GM18519 (cell line): Measurements from ENCODE around the gene CSF1.
"Not testable (repeated sequence)": the region's sequence is repeated elsewhere in the genome, so short reads cannot be mapped to it uniquely, and the experiment has no call there.

Experiments
- ATAC-seq: cut with Tn5 transposase; IDR thresholded peaks from one replicate; pipeline ENCODE4 v1.9.1; 2021; ENCODE audit warnings: mild to moderate bottlenecking, moderate library complexity; ENCODE audit not compliant: unreplicated experiment, low FRiP score

CSF1 gene

GRCh38 chr1:109910123-109910962 is at the start of gene CSF1:
TSS of gene CSF1 (plus strand) at chr1:109910849. CDS start at chr1:109911024, 175 bp downstream.
- ATAC-seq = no peak

GRCh38 chr1:109861616-109862015 is 49.0 kb upstream of the CSF1 start:
- not testable (repeated sequence) for ATAC-seq

- ATAC-seq = no peak
These were observed 47.0 kb upstream of the CSF1 start for GRCh38 chr1:109863667-109864046.

GRCh38 chr1:109864047-109864822 is 46.4 kb upstream of the CSF1 start:
- no peak for ATAC-seq

DNA sequence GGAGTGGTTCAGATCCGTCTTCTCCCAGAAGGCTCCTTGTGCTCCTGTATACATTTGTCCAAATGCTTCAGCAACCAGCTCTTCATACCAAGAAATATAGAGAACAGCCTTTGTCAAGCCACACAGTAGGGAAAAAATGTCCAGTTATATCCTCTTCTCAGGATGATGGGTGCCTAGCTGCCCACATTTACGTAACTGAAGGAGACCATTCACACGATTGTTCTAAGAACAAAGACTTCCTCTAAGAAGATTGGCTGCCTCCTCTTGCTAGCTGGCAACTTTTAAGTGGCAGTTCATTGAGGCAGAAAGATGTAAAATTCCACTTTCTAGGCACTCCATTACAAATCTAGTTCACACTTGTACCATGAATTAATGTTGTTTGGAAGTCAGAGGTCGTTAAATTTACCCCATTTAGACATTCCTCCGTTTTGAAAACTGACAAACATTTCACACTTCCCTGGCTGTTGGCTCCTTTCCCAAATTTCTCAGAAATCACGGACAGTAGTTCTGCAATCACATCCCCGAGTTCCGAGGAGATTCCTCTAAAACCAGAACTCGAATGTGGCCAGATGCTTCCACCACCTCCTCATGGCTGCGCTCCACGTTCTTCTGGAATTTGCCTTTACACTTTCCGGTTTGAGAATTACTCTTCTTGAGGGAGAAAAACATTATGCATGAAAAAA is 45.6 kb upstream of the CSF1 start:
- ATAC-seq = no peak

DNA sequence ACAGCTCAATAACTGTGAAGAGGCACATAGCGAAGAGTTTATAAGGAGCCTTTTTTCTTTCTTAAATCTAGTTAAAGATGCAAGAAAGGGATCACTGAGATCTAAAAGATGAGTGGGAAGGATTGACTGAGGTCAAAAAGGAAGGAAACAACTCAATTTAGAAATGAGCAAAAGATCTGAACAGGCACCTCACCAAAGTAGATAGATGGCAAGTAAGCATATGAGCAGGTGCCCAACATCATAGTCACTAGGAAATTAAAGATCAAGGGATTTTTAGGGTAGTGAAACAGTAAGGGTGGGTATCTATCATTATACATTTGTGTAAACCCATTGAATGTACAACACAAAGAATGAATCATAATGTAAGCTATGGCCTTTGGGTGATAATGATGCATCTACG is 44.6 kb upstream of the CSF1 start:
- no peak for ATAC-seq

GRCh38 chr1:109873278-109874175 is 37.1 kb upstream of the CSF1 start:
- ATAC-seq = no peak

DNA sequence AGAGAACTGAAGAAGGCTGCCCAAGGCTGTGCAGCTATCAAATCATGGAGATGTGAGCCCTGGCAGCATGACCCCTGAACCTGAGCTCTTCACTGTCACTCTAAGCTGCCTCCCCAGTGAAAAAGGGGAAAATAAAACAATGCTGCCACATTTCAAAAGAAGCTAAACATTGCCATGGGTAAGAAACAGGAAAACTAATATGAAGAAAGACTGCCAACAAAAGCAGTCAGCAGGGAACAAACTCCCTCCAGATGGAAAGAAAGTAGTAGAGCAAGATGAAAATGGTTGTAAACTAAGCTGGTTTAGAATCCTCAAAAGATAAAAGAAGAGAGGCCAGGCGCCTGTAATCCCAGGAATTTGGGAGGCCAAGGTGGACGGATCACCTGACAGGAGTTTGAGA is 36.2 kb upstream of the CSF1 start:
- ATAC-seq = no peak

DNA sequence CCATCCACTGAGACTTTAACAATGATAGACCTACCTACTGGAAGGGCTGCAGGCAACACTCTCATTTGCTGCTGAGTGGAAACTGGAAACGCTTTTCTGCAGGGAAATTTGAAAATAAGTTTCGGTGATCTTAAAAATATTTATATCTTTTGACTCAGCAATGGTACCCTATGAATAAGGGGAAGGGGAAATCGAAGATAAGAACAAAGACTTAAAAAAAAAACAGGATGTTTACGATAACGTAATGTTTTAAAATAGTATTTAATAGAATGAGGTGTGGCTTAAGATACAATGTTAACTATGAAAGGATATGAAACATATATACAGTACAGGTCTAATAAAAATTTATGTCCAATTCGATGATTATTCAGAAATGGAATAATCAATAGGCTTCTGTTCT is 34.8 kb upstream of the CSF1 start:
- no peak for ATAC-seq

DNA sequence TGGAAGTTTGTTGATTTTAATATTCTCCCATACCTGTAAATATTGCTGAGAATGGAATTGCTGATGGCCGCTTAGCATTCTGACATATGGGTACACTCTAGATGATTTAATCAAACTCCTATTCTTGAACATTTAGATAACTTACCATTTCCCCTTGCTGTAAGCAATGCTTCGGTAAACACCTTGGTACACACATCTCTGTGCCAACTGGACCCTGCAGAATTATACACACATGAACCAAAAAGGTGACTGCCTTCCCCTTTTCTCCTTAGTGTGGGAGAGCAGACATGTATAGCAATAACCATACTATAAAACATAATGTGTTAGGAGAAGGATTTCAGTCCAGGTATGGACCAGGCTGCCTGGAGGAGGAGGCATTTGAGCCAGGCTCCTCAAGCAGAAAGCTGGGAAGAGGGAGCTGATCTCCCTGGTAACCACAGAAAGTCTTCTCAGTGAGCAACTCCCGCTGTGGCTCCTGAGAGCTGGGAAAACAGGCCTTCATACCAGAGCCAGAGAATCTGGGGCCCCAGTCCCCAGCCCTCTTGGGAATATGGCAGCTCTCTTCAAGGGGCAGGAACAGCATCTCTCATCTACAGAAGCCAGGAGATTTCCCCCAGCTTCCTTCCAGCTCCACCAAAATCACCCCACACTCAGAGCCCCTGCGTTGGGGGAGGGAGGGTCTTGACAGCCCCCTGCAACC is 33.9 kb upstream of the CSF1 start:
- no peak for ATAC-seq

- no peak for ATAC-seq
These were observed 33.3 kb upstream of the CSF1 start for GRCh38 chr1:109877317-109877771.

DNA sequence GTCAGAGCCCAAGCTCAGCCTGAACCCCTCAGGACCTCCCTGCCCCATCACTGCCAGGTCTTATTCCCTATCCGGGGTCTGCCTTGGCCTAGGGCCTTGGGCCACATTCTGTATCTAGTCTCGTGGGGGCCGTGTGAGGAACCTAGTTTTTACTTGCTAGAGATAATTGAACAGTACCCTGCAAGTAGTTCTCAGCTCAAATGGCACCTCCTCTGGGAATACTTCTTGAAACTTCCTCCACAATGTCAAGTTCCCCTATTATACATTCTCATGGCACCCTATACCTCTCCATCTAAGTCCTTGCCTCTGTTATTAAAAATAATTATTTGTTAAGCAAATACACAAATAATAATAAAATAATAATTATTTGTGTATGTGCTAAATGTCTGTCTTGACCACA is 32.9 kb upstream of the CSF1 start:
- no peak for ATAC-seq

DNA sequence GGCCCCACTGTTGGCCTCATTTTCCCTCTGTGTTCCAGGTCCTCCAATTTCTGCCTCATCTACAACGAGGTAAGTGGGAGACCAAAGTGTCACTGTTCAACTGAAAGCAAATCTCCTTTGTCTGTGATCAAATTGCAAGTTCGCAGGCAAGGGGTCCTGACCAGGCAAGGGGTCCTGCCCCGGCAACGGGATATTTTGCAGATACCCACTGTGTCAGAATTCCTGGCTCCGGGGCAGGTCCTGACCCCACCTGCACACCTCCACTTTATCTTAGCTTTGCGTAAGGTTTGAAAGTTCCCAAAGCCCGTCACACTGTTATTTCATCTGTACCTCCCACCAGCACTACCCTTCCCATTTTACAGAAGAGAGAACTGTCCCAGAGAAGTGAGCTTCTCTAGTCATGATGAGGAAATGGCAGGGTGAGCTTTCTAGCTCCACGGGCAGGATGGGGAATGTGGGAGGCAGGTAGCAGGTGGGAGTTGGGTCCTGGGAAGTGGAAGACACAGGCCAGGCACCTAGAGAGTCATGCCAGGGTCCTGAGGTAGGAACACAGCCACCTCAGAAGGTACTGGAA is 32.0 kb upstream of the CSF1 start:
- no peak for ATAC-seq

DNA sequence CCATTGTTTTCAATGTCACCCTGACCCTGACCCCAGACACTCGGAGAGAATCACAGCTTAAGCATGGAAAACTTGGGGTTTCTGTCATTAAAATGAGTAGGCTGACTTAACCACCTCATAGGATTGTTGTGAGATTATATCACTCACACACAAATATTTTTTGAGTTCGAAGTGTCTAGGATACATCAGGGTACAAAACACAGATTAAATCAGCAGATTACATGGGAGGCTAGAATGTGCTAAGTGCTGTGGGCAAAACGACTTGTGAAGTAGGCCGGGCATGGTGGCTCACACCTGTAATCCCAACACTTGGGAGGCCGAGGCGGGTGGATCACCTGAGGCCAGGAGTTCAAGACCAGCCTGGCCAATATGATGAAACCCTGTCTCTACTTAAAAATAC is 31.3 kb upstream of the CSF1 start:
- ATAC-seq = not testable (repeated sequence)

DNA sequence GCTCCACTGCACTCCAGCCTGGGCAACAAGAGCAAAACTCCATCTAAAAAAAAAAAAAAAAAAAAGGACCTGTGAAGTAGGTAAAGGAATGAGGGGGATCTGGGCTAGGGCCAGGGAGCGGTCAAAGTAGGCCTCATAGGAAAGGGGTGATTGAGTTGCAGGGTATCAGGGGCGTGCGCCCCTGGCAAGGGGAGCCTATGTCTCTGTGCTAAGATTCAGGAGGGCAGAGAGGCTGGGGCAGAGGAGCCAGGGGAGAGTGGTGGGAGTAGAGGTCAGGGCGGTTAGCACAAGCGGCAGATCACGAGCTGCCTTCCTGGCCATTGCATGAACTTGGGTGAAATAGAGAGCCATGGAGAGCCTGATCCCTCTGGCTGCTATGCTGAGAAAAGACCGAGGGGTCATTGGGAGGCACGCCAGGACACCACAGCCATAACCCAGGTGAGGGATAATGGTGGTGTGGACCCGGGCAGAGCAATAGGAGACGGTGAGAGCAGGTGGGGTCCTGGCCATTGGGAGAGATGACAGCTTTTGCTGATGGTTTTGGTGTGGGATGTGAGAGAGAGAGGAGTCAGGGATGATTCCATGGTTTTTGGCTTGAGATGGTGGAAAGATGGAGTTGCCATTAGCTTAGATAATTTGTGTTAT is 30.6 kb upstream of the CSF1 start:
- ATAC-seq = no peak

- ATAC-seq = no peak
These were observed 29.4 kb upstream of the CSF1 start for GRCh38 chr1:109880971-109881894.

GRCh38 chr1:109881906-109882287 is 28.8 kb upstream of the CSF1 start:
- ATAC-seq = no peak
